GM19193 (cell line): ENCODE results near the gene PRELP.

ENCODE experiments used
- POLR2A ChIP-seq: IDR thresholded peaks from 4 replicates; pipeline ENCODE4 v1.6.1; 2011; ENCODE audit not compliant: insufficient read depth, insufficient read length; ENCODE audit errors: extremely low read depth

The PRELP gene

DNA sequence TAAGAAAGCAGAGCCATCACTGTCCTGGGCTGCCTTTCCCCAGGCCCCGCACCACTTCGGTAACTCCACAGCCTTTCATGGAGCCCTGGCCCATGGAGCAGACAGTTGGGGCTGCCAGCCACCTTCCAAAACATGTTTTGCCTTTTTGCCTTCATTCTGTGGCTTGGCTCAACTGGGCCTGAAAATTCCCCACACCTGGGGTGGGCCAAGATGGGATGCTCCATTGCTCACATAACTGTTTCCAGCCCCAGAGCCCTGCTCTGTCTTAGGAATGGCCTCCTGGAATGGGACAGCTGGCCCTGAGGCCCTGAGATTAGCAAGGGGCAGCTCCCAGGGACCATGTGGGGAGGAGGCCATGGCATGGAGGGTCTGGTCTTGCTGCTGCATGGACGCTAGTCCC is 10.9 kb upstream of the PRELP start:
- TF ChIP-seq POLR2A = no peak

DNA sequence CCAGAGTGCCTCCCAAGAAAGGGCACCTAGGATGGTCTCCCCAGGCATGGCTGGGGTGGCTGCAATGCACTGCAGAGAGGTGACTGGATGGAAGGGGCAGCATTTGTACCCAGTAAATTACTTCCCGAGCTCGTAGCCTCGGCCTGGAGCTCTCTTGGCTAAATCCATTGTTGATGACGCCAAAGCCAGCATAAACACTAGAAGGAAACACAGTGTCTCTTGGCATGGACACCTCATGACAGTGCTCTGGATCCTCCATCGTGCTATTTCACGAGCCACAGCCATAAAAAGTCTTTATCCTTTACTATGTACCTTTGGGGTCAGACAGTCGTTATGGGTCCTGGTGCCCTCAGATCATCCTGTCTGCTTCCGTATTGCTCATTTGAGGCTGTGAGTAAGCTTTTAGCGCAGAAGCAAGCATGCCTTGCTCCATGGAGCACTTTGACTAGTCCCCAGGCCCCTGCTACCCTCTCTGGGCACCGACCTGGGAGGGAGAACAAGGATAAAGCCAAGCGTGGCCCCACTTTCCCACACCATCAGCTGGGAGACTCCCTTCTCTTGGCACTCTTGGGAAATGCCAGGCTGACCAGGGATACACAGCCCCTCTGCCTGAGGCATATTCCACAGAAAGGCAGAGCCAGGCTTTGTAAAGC is 10.3 kb upstream of the PRELP start:
- no peak for TF ChIP-seq POLR2A

DNA sequence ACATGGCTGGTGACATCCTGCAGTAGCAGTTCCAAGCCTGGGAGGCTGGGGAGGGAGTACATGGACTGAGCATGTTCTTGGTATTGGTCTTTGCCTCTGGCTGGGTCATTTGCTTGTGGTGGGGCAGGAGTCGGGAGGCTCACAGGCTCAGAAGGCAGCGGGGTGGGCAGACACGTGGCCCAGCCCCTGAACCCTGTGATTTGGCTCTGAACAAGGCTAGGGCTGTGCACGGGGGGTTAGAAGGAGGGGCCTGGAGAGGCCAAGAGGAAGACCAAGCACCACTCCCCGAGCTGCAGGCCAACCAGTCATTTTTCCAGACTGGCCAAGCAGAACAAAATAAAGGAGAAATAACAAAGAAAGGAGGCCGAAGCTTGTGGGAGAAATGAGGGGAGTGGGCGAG is 9.7 kb upstream of the PRELP start:
- no peak for TF ChIP-seq POLR2A

DNA sequence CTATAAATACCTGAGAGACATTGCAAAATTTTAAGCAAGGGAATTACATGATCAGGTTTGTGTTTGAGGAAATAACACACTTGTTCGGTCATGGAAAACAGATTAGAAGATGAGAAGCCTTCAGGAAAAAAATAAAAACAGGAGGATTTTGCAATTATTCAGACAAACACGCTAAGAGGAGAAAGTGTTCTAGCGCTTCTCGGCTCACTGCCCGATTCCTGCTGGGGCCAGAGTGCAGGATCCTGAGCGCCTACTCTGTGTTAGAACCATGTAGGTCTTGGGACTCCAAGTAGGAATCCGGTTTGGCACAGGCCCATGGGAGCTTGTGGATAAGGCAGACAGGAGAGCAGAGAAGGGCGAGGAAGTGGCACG is 8.1 kb upstream of the PRELP start:
- no peak for TF ChIP-seq POLR2A

GRCh38 chr1:203468326-203468725 is 7.3 kb upstream of the PRELP start:
- no peak for TF ChIP-seq POLR2A

GRCh38 chr1:203470240-203470639 is 5.4 kb upstream of the PRELP start:
- no peak for TF ChIP-seq POLR2A

DNA sequence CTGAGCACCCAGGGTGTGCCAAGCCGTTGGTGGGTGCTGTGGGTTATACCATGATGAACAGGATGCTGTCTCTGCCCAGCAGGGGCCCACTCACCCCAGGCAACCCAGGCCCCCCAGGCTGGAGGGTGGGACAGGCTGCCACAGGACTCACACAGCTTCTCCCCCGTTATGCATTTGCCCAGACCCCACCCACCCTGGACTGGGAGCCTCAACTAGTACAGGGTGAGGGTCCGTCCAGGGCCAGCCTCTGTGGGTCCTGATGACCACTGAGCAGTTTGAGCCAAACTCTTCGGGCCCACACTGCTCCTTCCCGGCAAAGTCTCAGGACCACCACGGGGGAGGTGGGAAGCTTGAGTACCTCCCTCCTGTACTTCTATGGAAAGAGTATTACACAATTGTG is 3.8 kb upstream of the PRELP start:
- TF ChIP-seq POLR2A = no peak

DNA sequence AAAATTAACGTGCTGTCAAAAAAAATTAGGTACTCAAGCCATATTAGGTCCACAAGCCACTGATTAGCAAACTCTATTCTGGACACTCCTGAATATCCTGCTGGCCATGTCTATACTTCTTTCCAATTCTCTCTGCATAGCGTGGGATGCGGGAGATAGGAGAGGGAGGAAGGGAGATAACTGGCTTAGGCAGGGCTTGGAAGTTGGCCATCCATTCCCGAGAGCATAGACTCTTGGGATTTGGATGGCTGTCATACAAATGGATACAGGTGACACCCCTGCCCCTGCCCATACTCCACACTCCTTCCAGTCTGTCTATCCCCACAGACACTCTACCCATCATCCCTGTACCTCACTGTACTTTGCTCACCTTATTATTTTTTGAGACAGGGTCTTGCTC is 2.3 kb upstream of the PRELP start:
- no peak for TF ChIP-seq POLR2A

- TF ChIP-seq POLR2A = no peak
Measured at GRCh38 chr1:203473781-203474305, 1.8 kb upstream of the PRELP start.

- no peak for TF ChIP-seq POLR2A
Measured at GRCh38 chr1:203476216-203476814, 709 bp downstream of the PRELP start.

DNA sequence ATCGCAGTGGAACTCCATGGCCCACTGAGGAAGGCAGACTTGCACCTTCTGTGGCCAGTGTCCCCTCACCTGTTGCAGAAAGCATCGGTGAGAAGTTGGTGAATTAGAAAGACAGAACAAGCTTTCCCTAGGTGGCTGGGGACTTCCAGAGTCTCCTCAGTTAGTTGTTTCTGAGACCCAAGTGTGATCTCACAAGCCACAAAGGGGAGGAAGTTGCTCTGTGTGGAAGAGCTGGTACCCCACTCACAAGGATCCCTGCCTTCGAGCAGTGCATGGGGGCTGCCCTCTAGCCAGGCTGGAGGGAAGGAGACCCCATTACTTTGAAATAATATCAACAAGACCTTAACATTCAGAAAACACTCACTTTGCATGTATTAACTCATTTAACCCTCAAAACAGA is 2.1 kb downstream of the PRELP start:
- no peak for TF ChIP-seq POLR2A

GRCh38 chr1:203478231-203478630 is 2.6 kb downstream of the PRELP start:
- TF ChIP-seq POLR2A = no peak

- no peak for TF ChIP-seq POLR2A
Measured at GRCh38 chr1:203478986-203479385, 3.4 kb downstream of the PRELP start.

DNA sequence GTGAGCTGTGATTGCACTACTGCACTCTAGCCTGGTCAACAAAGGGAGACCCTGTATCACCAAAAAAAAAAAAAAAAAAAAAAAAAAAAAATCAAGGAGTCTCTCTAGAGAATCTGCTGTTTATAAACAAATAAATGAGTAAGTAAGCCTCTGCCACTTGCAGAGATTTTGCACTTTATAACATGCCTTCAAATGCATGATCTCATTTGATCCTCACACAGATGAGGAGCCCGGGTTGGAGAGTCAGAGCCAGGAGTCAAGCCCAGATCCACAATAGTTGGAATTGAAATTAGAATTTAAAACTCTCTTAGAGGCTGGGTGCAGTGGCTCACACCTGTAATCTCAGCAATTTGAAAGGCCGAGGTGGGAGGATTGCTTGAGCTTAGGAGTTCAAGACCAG is 4.0 kb downstream of the PRELP start:
- TF ChIP-seq POLR2A = no peak

DNA sequence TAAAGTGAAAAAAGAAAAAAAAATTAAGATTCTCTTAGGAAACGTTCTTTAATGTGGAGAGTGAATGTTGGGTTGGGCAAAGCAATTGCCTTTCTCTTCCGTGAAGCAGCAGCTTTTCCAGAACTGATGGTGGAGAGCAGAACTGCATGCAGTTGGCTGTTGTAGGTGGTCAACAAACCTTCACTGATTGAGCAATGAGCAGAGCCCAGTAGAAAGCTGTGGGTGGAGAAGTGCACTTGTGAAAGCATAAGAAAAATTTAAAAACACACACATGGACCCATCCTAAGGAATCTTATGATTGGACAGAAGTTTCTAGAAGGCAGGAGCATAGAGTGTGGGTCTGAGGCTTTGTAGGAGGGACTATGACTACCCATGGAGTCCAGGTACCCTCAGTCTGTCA is 4.5 kb downstream of the PRELP start:
- no peak for TF ChIP-seq POLR2A

- no peak for TF ChIP-seq POLR2A
Measured at GRCh38 chr1:203480525-203481084, 5.0 kb downstream of the PRELP start.
